ENCODE results near the gene PRPF31. TPM values are rescaled to one million over a fixed set of nuclear protein-coding genes. Genes with fewer than 3 reads are reported as not detected.

Gene PRPF31
- total RNA-seq, 4 donors from 2014 or later: 17.9 to 97.3 (median 52.6) TPM

- H3K27ac ChIP-seq: no peak overlapping the region
- no peak for TF ChIP-seq CTCF (IDR thresholded peaks at IDR 0.05)
- no peak for TF ChIP-seq POLR2A (IDR thresholded peaks at IDR 0.05)
- H3K27me3 ChIP-seq: no peaks in the 10 kb centered on the region
- H3K4me1 ChIP-seq: no peaks in the 10 kb centered on the region
- no peak for DNase-seq
- no peaks in the 10 kb centered on the region for H3K9me3 ChIP-seq
- H3K36me3 ChIP-seq: no peaks in the 10 kb centered on the region
- no peak overlapping the region for H3K4me3 ChIP-seq
- intact Hi-C loops (cut with DNase I; ENCODE audit: low total_unique reads): no loop called here
Measured at GRCh38 chr19:54145541-54146158, 30.1 kb downstream of the PRPF31 start.

- H3K27me3 ChIP-seq: no peaks in the 10 kb centered on the region
- no peak overlapping the region for H3K4me3 ChIP-seq
- H3K27ac ChIP-seq: peak overlapping the region in 1 of 2 donors; percentile 16
- DNase-seq: peak in 1 of 2 donors; percentile 64
- intact Hi-C loops (cut with DNase I; ENCODE audit: low total_unique reads): no loop called here
- no peaks in the 10 kb centered on the region for H3K36me3 ChIP-seq
- TF ChIP-seq POLR2A (IDR thresholded peaks at IDR 0.05): no peak
- TF ChIP-seq CTCF (IDR thresholded peaks at IDR 0.05): no peak
- no peaks in the 10 kb centered on the region for H3K4me1 ChIP-seq
- H3K9me3 ChIP-seq: no peaks in the 10 kb centered on the region
Measured at GRCh38 chr19:54147676-54148075, 32.1 kb downstream of the PRPF31 start.

GRCh38 chr19:54148158-54148557 lies 32.6 kb downstream of the PRPF31 start:
- Histone ChIP-seq H3K9me3 (no peaks in the 10 kb centered on the region), H3K4me1 (no peaks in the 10 kb centered on the region), H3K36me3 (no peaks in the 10 kb centered on the region), H3K27me3 (no peaks in the 10 kb centered on the region), H3K4me3 (no peak overlapping the region), H3K27ac (peak overlapping the region in 1 of 2 donors; percentile 16)
- no peak for DNase-seq
- intact Hi-C loops (cut with DNase I; ENCODE audit: low total_unique reads): no loop called here
- TF ChIP-seq CTCF (IDR thresholded peaks at IDR 0.05) (no peak), POLR2A (IDR thresholded peaks at IDR 0.05) (no peak)

- Histone ChIP-seq H3K36me3 (no peaks in the 10 kb centered on the region), H3K4me1 (no peaks in the 10 kb centered on the region), H3K27ac (no peak overlapping the region), H3K4me3 (no peak overlapping the region), H3K9me3 (no peaks in the 10 kb centered on the region), H3K27me3 (no peaks in the 10 kb centered on the region)
- no peak for DNase-seq
- TF ChIP-seq POLR2A (IDR thresholded peaks at IDR 0.05): no peak
- no peak for TF ChIP-seq CTCF (IDR thresholded peaks at IDR 0.05)
- intact Hi-C loops (cut with DNase I; ENCODE audit: low total_unique reads): no loop called here
Measured at GRCh38 chr19:54149021-54149812, 33.7 kb downstream of the PRPF31 start.

- Histone ChIP-seq H3K27me3 (no peaks in the 10 kb centered on the region), H3K4me1 (no peaks in the 10 kb centered on the region), H3K27ac (no peak overlapping the region), H3K36me3 (no peaks in the 10 kb centered on the region), H3K9me3 (no peaks in the 10 kb centered on the region), H3K4me3 (no peak overlapping the region)
- TF ChIP-seq POLR2A (IDR thresholded peaks at IDR 0.05) (no peak), CTCF (IDR thresholded peaks at IDR 0.05) (no peak)
- intact Hi-C loops (cut with DNase I; ENCODE audit: low total_unique reads): no loop called here
- no peak for DNase-seq
Measured at GRCh38 chr19:54151362-54152035, 35.9 kb downstream of the PRPF31 start.

All from uterus (tissue), 4 donors.